GM21515 (cell line): ENCODE measurements around the gene ZNF710.

ENCODE experiments used
- ATAC-seq: cut with Tn5 transposase; IDR thresholded peaks from one replicate; pipeline ENCODE4 v1.9.1; 2021; ENCODE audit not compliant: unreplicated experiment

The ZNF710 gene

DNA sequence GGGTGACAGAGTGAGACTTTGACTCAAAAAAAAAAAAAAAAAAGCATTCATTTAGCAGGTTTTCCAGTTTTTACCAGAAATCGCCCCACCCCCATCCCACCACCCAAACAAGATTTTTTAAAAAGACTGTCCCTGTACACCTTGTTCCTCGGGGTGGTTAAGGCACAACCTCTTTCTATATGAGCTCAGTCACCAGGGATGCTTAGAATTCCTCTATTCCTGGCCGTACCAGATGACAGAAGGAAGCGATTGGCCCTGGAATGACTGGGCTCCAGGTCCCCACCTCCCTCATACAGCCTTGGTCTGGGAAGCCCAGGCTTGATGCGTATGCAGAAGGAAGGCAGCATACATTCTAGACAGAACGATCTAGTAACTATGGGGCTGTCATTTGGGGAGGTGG lies 75.6 kb downstream of the ZNF710 start:
- no peak for ATAC-seq

- ATAC-seq, result no peak
These were observed 77.8 kb downstream of the ZNF710 start for GRCh38 chr15:90078965-90079364.

- no peak for ATAC-seq
These were observed 78.7 kb downstream of the ZNF710 start for GRCh38 chr15:90079619-90080457.

- no peak for ATAC-seq
These were observed 79.3 kb downstream of the ZNF710 start for GRCh38 chr15:90080458-90080755.

- no peak for ATAC-seq
These were observed 79.8 kb downstream of the ZNF710 start for GRCh38 chr15:90080818-90081393.

DNA sequence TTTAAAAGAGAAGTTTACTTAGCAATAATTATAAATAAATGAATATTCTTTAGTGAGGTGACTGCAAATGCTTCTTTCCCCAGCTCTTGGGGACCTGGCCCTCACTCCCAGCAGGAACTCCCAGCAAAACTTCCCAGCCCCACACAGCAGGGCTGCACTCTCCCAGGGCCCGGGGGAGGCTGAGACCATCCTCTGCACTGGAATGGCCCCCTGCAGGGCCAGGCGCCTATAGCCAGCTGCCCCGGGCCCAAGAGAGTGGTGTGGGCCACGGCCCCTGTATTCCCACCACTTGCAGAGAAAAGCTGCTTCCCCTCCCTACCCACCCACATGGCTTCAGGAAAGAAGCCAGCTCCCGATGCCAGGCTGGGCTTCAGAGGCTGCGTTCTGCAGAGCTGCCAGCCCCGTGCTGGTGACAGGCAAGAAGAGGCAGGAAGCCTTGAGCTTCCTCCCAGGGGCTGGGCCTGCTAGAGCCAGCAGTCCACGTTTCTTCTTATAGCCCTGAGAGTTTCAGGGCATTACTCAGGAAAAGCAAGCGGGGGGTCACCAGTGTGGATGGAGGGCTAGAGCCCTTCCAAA lies 81.1 kb downstream of the ZNF710 start:
- no peak for ATAC-seq

DNA sequence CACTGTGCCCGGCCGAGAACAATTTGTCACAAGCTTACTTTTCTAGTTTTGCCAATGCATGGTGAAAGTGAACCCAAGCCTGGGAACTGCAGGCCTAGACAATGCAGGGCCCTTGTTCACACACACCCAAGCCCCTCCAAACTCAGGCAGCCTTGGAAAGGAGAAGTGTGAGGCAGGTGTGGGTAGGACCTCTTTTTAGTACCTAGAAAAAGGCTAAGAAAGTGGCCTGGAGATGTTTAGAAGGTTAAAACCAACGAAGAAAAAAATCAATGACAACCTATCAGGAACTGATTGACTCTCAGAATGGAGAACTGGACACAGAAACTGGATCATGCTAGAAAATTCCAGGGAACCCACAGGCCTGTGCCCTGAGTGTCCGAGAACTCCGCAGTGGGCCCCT lies 82.3 kb downstream of the ZNF710 start:
- ATAC-seq, result no peak

DNA sequence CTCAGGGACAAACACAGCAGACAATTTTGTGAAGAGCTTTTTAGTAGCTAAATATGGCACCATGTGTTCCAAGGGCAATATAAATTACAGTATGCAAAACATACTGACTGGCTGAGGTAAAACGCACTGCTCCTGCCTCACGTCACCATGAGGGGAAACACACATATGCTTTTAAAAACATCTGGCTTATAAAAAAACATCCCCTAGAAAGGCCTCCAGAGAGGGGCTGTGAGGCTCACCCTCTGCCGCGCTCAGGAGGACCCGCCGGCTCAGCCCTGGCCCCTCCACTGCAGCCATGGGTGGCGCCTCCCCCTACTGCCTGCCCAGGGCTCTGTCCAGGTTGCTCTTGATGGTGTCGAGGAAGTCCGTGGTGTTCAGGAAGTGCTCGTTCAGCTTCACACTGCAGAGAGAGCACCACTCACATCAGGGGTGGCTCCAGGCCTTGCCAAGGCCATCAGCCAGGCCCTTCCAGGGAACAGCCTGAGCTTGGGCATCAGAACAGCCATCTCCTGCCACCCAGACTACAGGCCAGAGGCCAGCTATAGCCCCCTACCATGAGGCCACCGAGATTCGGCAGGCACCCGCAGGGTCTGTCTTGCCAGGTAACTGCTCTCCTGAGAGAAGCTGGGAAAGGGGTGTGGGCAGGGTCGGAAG lies 83.0 kb downstream of the ZNF710 start:
- ATAC-seq, result no peak

DNA sequence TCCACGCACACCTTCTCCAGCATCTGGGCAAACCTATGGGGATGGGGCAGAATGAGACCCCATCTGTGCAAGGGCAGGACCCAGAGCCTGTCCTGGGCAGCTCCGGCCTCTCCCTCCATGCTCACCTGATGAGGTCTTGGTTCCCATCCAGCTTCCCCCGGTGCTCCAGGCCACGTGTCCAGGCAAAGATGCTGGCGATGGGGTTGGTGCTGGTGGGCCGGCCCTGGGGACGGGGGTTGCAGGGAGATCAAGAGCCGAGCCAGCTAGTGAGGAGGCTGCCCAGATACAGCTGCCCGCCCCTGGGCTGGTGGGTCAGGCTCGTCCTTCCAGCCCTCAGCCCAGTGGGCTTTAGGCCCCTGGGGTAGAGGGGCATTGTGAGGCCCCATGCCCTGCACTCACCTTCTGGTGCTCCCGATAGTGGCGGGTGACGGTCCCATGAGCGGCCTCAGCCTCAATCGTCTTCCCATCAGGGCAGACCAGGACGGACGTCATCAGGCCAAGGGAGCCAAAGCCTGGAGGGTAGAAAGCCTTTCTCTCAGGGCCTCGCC lies 83.8 kb downstream of the ZNF710 start:
- ATAC-seq, result no peak

- ATAC-seq, result no peak
These were observed 84.4 kb downstream of the ZNF710 start for GRCh38 chr15:90085565-90085964.

DNA sequence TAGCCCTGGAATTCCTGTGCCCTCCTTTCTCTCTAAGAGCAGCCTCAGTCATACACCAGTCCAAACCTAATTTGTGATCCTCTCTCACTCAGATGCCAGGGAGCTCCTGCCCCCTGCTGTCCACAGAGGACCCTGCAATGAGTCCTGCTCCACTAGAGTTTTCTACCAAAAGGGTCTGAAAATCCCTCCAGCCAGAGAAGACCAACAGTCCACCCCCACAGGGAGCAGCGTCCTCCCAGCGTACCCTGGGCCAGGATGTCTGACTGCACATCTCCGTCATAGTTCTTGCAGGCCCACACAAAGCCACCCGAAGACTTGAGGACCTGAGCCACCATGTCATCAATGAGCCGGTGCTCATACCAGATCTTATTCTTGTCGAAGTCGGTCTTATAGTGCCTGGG lies 85.7 kb downstream of the ZNF710 start:
- no peak for ATAC-seq

DNA sequence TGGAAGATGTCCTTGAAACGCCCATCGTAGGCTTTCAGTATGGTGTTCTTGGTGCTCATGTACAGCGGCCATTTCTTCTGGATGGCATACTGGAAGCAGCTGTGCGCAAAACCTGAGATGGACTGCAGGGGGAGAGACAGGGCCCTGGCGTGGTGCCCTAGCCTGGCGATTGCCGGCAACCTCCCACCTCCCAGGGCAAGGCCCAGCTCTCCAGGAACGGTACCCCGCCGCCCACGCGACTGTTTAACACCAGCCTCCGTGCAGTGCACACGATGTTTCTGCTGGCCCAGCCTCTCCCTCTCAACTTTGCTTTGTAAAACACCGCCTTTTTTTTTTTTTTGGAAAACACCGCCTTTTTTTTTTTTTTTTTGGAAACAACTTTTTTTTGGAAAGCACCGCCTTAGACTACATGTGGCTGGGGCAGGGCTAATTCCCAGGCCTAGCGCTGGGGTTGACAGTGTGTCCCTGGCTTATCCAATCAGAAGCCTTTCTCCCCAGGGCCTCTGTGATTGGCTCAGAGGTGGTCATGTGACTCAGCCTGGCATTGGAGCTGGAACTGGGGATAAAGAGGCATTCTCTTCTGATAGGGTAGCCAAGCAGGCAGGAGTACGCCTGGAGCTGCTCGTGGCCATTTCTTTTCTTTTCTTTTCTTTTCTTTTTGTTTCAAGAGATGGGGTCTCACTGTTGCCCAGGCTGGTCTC lies 86.5 kb downstream of the ZNF710 start:
- ATAC-seq, result no peak

DNA sequence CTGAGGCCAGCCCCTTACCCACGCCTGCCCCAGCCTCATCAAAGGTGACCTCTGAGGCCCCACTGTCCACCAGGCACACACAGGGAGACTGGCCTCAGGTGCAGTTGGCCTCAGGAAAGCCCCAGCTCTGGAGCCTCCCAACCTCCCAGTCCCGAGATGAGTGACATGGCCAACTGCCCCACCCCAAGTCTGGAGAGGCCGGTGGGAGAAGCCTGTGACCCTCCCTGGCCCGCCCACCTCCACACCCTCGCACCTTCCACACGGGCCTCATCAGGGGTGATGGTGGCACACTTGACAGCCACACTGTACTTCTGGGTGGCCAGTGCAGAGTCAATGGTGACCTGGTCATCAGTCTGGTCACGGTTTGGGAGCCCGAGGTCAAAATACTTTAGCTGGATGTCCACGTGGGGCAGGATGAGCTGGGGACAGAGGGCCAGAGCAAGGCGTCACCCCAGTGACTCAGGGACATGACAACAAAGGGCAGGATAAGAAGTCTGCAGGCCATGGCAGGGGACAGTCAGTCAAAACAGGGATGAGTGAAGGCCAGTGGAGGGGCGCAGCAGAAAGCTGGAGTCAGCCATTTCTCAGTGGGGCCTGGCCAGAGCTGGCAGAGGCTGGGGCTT lies 89.2 kb downstream of the ZNF710 start:
- ATAC-seq, result no peak

DNA sequence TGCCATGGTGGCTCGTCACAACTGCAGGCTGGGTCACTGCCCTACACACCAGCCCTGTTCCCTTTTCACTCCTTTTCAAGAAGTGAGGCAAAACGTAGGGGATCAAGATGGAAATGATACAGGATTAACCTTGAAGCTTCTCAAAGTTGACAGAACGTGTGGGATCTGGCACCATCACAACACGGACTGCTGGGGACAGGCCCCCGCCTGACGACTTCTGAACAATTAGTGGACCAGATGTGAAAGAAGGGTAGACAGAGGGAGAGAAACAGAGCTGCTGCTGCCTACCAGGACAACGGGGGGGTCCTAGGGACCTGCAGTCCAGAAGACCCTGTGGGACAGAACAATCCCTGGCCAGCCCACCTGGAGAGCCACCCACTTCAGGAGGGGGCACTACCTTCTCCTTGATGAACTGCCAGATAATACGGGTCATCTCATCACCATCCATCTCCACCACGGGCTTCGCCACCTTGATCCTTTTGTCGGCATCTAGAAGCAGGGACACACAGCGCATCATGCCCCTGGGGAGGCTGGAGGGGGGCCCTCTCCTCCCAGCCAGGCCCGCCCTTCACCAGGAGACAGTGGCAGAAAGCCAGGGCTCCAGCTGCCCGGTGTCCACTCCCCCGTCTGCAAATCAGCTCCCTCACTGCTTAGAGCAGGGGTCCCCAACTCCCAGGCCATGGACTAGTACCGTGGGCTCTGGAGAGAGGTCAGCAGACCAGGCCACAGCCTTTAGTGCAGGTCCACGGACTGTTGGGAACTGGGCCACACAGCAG lies 90.2 kb downstream of the ZNF710 start:
- ATAC-seq, result no peak

DNA sequence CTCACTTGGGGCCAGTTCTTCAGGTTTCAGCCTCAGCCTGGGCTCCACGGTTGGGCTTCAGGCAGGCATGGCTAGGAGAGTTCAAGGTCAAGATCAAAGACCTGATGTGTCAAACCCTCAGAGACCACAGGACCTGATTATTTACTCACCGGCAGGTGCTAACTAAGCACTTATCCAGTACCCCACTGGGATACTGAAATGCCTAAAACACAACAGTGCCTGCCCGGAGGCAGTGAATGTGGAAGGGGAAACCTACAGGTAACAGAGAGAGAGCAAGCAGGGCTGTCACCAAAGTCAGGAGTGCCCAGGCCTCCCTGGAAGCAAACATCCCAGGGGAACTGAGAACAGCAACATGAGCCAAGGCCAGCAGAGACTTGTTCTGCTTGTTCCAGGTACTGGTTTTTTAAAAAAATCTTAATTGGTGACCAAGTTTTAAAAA lies 94.4 kb downstream of the ZNF710 start:
- ATAC-seq, result no peak

DNA sequence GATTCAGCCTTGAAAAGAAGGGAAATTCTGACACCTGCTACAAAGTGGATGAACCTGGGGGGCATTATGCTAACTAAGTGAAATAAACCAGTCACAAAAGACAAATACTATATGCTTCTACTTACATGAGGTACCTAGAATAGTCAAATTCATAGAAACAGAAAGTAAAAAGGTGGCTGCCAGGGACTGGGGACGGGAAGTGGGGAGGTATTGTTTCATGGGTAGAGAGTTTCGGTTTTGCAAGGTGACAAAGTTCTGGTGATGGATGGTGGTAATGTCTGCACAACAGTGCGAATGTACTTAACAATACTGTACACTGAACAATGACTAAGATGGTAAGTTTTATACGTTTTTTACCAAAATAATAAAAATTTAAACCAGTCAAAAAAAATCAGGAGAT lies 96.4 kb downstream of the ZNF710 start:
- peak; percentile 56 for ATAC-seq

DNA sequence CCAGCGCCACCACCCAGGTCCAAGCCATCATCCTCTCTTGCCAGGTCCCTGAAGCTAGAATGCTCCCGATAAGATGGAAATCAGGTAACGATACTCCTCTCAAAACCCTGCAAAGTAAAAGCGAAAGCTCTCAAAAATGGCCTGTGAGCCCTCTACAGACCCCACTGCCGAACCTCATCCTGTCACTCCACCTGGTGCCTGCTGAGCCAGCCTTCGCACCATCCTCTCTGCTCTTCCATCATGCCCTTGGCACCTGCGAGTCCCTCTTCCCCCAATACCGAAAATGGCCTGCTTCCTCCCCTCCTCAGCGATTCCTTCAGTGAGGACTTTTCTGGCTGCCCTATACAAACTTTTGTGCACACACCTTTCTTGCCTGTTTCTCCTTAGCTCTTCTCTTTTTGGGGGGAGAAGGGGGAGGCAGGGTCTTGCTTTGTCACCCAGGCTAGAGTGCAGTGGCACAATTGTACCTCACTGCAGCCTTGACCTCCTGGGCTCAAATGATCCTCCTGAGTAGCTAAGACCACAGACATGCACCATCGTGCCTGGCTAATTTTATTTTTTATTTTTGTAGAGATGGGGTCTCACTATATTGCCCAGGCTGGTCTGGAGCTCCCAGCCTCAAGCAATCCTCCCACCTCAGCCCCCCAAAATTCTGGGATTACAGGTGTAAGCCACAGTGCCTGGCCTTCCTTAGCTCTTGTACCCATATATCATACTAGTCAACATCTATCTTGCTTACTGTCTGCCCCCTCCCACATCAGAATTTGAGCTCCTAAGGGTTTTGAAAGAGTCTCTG lies 98.1 kb downstream of the ZNF710 start:
- ATAC-seq, result no peak

- no peak for ATAC-seq
These were observed 99.0 kb downstream of the ZNF710 start for GRCh38 chr15:90099868-90100831.
